ENCODE measurements around the gene ATP6V1F.
A peak's percentile ranks its signal among the peaks of the same experiment; 100 is the strongest.

Gene ATP6V1F

DNA sequence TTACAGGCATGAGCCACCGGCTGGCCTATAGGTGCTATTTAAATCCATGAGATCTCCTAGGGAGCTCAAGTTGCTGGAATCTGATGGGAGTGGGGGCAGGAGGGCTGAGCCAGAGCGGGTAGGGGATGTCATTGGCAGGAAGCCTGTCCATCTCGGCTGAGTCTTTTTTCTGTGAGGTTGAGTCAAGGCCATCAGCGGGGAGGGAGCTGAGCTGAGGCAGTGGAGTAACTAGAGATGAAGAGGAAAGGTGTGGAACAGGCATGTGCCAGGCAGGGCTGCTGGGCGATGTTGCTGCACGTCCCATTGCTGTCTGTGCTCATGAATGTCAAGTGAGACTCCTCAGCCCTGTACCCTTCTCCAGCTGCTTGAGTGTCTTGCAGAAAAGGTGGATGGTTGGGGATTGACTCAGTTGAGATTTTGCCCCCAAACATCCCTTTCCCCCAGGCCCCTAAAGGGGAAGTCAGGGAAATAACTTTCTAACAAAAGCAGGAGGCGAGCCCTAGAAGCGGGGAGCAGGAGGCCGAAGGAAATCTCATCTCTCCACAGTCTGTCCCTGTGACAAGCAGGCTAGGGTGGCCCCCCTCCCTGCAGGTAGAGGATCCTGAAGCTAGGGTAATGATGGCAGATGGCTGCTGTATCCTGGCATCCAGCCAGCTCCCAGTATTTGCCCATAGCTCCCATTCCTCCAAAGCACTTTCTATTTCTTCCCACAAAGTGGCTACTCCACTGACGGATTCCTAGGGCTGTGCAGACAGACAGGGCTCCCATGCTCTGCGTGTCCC lies 5.4 kb downstream of the ATP6V1F start:
- no peak for DNase-seq (ENCODE audit: low read depth)

DNA sequence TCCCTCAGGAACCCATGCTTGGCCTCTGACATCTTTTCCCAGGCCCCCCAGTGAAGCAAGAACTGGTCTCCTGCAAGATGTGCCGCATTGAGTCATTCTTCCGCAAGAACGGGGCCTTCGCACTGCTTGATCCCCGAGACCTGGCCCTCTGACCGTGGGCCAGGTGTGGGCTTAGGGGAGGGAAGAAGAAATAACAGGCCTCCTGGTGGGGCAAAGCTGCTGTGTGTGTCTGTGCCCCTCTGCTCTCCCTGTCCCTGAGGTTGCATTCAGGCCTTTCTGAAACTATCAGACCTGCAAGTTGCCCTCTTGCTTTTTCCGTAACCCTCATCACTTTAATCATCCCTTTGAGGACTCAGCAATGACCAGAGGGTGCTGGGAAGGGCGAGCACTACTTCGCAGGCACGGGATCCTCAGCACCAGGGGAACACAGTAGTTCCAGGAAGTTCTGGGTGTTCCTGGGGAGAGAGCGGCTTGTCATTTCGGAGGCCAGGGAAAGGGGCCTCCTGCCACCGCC lies 6.0 kb downstream of the ATP6V1F start:
- DNase-seq (ENCODE audit: low read depth) = no peak

DNA sequence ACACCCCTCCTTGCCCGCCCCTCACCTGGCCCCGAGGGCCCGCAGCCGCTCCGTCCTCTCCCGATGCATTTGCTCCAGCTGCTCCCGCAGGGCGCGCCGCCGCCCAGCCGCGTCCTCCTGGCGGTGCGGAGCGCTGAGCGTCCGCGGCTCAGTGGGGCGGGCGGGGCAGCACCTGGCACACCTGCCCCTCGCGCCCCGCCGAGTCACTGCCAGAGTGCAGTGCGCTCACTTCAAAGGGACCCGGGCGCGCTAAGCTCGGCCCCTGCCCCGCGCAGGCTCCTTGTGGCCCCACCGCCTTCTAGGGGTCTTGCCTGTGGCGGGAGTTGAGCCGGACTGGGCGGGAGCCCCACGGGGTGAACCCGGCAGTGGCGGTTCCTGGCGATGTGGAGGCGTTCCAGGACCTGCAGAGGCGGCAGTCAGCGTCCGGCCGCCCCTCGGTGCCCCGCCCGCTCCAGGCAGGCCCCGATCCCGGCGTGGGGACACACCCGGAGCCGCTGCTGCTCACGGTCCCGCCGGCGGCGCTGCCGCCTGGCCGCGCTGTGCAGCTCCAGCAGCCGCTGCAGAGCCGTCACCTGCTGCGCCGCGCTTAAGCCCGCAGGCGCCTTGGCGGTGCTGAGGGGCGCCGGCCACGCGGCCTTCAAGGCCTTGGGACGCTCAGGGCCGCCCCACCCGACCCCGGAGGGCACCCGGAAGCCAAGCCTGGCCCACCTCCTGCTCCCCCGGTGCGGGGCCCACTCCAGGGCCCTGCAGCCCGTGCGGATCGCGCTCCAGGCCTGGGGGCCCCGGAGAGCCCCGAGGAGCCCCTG lies 6.7 kb downstream of the ATP6V1F start:
- peak; percentile 27 for DNase-seq (ENCODE audit: low read depth)

DNA sequence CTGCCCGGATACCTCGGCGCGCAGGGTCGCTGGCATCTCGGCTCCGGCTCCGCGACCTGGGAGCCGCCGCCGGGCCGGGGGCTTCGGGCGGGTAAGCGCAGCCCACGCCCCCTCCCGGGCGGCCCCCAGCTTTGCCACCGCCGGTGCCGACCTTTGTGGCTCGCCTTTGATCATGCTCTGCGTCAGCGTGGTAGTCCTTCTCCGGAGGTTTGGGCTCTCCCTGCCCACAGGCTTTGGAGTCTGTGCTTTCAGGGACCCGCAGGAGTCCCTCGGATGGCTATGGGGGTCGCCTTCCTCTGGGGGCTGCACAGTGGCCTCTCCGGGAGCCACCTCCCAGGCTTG lies 7.3 kb downstream of the ATP6V1F start:
- DNase-seq (ENCODE audit: low read depth) = no peak

DNA sequence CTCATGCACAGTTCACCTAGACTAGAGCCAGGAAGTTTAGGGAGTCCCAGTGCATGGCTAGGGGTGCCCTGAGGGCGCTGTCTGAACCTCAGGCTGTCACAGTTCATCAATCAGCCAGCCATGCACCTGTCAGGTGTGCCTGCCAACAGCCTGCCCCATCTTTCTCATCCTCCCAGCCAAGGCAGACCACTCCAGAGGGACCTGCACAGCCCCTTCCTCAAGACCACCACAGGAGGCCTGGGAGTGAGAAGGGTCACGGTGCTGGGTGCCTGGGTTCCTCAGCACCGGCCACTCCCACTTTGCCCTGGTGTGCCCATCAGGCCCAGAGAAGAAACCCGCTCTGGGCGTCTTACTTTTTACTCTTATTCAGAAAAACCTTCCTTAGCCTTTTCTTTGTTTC lies 8.4 kb downstream of the ATP6V1F start:
- no peak for DNase-seq (ENCODE audit: low read depth)

DNA sequence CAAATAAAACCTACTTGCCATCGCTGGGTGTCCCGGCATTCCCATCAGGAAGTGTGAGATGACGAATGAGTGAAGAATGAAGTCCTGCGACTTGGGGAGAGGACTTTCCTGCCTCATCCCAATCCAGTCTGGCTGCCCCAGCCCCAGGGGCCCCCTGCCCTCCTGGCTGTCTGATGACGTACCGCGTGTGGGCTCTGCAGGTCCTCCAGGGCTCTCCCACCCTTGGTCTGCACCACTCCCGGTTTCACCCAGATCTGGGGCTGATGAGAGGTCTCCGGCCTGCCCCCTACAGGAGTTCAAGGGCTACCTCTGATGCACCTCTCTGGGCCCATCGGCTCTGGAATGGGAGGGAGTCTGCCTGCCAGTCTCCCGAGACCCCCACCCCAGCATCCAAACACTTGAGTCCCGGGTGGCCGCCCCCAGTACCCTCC lies 9.8 kb downstream of the ATP6V1F start:
- no peak for DNase-seq (ENCODE audit: low read depth)

DNA sequence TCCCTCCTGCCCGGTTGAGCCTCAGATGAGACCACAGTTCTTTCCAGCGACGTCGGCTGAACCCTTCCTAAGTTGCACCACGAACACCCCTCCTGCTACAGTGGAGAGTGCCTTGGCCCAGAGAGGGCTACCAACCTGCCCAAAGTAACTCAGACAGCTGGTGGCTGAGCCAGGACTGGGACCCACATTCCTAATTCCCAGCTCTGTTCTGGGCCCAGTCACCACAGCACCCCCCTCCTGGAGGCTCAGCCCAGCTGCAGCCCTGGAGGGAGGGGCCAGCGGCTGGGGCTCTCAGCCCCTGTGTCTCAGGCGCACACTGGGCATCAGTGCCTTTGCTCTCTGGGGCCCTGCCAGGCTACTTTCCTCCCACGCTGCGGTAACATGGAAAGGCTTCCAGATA lies 10.6 kb downstream of the ATP6V1F start:
- DNase-seq (ENCODE audit: low read depth) = no peak

DNA sequence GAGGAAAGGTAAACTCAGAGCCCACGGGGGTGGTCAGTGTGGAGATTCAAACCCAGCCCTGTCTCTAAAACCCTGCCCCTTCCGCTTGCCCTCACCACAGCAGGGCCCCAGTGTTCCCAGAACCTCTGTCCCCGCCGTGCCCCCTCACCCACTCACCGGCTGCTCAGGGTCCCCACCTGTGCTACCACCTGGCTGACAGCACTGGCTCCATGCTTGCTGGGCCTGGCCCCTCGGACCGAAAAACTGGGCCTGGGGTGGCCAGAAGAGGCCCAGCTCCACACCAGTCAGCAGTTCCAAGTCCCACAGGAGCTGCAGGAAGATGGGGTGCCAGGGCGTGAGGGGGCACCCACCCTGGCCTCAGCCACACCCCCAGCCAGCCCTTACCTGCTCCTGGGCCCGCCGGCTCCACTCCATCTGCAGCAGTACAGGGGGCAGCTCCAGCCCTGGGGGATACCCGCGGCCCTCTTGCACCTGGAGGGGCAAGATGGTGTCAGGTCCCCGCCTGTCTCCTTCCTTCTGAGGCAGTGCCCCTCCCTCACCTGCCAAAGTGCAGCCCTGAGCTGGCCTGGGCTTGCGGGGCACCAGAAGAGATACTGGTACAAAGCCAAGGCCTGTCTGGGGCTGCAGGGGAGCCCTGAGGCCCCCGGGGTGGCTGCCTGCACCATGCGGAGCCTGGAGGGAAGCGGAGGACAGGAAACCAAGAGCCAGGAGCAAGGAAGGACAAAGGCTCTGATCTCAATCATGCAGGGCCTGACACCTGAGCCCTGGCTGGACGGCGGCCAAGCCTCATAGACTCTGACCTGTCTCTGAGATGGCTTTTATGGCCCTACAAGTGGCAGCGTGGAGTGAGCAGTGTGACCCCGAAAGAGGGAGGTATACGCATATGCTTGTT lies 11.7 kb downstream of the ATP6V1F start:
- DNase-seq (ENCODE audit: low read depth) = no peak

DNA sequence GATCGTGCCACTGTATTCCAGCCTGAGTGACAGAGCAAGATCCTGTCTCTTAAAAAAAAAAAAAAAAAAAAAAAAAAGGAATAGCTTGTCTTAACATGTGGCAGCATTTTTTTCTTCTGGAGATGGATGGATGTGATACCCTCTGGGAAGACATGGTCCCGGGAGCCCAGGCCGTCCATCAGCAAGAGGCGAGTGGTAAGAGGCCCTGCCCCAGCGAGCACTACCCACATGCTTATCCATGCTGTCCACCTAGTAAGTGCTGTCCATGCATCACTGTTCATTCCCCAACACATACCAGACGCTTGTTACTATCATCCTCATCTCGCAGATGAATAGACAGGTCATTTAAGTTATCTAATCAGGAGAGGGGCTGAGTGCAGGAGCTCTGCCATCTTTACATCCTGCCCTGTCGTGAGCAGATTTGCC lies 12.9 kb downstream of the ATP6V1F start:
- no peak for DNase-seq (ENCODE audit: low read depth)

DNA sequence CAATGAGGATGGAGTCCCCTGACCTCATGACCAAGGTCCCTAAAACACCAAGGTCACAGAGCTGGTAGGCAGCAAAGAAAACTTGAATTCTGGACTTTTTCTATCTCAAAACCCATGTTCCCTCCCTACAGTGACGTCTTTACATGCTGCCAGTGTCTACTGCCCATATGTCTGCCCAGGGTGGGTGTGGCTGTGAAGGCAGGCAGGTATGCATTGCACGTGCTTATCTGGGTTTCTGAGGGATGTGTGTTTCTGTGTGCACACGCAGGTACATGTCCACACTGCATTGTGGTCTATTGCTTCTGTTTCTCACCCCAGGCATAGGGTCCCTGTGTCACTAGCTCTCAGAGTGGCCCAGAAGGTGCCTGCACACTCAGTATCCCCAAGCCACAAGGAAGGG lies 13.5 kb downstream of the ATP6V1F start:
- no peak for DNase-seq (ENCODE audit: low read depth)

DNA sequence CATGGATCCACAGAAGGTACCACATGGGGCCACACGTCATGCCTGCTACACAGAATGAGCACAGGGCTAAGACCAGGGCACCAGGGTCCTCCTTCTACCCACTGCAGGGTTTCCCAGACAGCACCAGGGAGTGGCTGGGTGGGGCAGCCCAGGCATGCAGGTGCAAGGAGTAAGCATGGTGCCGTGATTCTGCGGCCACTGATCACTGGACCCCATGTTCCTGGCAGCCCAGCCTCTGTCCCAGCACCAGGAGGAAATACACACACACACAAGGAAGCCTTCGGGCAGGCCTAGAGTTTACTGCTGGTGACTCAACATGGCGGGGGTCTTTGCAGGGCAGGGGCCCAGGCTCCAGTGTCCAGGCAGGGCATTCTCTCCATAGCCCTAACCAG lies 13.9 kb downstream of the ATP6V1F start:
- no peak for DNase-seq (ENCODE audit: low read depth)

DNA sequence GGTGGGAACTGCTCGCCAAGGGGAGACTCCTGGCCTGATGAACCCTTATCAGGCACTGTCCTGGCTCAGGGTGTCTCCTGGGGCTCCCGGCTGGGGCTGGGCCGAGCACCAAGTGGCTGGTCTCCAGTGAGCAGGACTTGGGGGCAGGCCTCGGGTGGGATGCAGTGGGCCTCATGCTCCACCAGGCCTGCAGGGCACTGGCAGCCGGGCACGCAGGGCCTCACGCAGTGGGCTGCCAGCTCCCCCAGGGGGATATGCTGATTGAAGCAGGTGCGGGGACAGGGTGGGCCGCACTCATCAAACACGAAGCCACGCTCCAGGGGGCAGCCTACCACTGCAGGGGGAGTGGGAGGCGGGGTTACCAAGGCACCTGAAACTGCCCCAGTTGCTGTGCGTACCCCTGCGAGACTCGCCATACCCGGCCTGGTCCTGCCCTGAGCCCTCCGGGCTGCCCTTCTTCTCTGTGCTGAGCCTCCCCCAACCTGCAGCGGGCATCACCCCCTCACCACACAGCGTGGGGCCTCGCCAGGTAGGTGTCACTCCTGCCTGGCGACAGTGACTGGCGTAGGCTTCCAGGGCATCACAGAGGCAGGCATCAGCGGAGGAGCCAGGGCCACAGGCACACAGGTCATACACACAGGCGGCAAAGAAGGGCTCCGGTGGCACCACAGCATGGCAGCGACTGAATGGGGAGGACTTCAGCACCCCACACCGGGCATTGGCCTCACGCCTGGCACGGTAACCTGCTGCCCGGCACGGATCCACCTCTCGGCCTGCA lies 14.5 kb downstream of the ATP6V1F start:
- no peak for DNase-seq (ENCODE audit: low read depth)

DNA sequence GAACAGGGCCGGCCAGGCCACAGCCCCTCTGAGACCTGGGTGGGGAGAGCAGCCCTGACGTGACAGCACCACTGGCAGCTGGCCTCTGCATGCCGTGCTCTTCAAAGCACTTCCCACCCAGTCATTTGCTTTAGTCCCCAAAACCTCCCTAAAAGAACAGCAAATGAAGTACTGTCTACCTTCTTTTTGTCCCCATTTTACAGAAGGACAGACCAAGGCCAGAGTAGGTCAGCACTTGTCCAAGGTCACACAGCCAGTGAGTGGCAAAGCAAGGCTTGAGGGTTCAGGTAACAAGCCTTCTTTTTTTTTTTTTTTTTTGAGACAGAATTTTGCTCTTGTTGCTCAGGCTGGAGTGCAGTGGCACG lies 15.1 kb downstream of the ATP6V1F start:
- no peak for DNase-seq (ENCODE audit: low read depth)

DNA sequence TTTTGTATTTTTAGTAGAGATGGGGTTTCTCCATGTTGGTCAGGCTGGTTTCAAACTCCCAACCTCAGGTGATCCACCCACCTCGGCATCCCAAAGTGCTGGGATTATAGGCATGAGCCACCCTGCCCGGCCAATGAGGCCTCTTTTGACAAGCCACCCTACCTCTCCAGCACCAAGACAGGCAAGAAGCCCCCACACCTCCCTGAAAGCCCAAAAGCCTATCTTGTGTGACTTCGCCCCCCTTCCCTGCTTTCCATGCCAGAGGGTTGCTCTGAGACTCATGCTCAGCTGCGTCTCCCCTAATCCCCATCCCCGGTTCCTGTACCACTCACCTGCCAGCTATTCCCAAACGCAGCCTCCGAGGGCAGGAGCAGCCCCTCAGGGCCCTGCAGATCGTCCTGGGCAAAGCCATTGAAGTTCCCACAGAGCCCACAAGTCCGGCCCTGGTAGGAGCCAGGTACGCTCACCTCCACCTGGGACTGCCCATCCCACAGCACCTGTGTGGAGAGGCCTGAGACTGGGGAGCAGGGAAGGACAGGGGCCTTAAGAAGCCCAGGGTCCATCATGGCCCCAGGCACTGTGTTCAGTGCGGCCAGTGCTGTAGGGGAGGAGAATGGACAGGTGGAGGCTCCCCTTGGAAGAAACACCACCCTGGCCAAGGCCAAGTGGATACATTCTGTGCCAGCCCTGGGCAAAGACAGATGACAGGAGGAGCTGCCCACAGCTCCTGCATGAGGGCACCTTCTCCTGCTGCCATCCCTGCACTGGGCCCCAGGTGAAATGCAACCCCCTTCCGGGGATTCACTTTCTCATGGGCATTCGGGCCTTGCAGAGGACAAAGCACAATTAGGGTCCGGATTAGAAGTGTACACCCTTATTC lies 15.8 kb downstream of the ATP6V1F start:
- DNase-seq (ENCODE audit: low read depth) = no peak

DNA sequence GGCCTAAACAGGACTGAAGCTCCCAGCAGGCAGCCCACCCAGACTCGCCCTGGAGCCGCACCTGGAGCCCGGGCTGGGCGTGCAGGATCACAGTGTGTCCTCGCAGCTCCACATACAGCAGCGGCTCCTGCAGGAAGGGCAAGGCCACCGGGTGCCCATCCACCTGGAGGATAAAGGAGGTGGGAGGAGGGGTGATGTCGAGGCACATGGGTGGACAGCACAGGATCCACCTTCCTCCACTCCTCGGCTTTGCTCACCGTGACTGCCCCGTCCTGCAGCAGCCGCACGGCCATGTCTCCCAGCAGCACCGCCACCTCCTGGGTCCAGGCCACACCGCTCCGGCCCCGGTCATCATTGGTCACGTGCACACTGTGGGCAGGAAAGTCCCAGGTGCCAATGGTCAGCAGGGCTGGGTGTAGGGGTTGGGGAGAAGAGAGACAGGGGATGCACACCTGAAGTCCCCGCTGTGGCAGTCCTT lies 16.8 kb downstream of the ATP6V1F start:
- no peak for DNase-seq (ENCODE audit: low read depth)

DNA sequence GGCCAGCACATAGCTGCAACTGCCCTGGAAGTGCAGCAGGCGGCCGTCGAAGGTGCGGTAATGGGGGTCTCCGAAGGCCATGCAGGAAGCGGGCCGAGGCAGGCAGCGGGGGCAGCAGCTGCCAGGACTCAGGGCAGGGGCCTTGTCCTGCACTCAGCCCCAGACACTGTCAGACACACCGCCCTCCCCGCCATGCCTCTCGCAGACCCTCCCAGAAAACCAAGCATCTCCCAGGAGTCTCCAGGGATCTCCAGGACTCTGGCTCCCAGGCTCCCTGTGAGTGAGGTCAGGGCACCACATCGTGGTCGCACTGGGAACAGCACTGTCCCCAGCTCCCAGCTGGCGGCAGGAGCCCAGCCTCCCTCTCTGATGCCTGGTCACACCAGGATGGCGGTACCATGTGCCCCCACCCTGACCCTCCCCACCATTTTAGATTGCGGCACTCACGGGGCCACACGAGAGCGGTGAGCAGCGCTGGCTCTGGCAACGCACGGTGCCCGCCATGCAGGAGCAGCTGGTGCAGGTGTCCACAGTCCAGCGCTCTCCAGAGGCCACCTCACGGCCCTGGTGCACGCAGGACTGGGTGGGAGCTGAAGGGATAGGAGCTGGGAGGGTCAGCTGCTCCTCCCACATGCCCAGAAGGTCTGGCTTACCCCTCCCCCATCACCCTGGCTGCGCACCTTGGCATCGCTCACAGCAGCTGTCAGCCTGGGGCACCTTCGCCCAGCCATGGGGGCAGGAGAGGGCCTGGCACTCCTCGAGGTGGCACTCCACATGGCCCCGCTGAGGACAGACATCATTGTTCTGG lies 17.5 kb downstream of the ATP6V1F start:
- no peak for DNase-seq (ENCODE audit: low read depth)

DNA sequence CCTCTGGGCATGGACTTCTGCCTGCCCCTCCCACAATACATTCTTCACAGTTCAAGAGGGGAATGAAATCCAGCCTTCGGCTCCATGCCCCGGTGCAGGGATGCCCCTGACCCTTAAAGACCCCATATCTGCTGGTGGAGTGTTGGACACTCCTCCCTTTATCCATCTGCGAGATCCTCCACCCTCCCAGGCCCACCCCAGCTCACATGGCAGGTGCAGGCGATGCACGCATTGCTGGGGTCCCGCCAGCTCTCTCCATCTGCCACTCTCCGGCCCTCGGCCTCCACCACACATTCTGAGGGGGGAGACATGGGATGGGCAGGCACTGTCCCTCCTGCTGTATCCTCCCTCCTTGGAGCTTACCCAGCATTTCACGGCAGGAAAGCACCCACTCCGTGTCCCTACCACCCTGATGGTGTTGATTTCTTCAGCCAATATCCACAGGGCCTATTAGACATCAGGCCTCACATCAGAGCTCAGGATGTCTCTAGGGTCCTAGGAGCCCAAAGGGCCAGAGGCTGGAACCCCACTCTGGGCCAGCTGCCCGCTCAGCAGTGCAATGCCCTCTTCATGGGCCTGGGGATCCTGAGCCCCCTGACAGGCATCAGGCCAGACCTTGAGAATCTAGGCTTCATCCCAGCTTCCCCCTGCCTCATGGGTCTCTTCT lies 18.3 kb downstream of the ATP6V1F start:
- no peak for DNase-seq (ENCODE audit: low read depth)

DNA sequence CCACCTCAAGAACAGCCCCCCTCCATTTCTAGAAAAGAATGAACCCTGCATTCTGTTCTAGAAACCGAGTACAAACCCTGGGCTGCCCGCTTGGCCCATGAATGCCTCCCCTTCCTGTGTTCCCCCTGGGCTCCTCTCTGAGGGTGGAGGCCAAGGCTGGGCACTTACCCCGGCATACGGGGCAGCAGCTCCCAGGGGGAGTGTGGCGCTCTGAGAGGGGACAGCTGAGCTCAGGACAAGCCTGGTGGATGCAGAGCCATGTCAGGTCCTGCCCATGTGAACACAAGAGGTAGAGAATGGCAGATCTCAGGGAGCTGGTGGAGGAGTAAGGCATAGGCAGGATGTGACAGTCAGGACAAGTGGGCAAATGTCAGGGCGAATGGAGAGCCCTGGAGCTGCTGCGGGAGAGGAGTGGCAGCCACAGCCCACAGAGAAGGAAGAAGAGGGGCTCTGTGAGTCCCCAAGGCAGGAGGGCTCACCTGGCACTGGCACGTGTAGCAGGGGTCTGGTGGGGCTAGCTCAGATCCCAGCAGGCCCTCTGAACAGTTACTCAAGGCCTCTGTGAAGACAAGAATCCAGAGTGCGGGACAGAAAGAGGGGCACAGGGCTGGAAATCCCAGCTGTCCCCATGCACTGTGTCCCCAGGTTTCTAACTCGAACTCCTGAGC lies 18.9 kb downstream of the ATP6V1F start:
- DNase-seq (ENCODE audit: low read depth) = no peak
